ENCODE data around the gene ELF1.
"Not testable (repeated sequence)": the region's sequence is repeated elsewhere in the genome, so short reads cannot be mapped to it uniquely, and the experiment has no call there.

The ELF1 gene

DNA sequence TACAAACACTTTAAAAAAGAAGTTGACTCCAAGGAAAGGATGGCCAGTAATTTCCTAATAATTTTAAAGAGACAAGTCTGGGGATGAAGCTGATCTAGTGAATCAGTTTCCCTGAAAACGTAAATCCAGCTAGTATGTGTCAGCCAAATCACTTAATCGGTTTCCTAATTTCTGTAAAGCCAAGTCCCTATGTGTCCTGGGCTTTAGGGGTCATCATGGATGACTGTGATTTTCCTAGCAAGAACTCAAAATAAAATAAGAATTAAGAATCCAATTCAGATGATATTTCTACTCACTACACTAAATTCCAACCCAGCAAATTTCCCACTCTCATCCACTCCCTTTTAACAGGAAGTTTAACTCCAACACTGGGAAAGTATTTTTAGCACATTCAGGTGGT, 35.9 kb downstream of the ELF1 start:
- DNase-seq (ENCODE audit: low read depth in 2 of 3, low spot score in 2 of 3), result no peak

DNA sequence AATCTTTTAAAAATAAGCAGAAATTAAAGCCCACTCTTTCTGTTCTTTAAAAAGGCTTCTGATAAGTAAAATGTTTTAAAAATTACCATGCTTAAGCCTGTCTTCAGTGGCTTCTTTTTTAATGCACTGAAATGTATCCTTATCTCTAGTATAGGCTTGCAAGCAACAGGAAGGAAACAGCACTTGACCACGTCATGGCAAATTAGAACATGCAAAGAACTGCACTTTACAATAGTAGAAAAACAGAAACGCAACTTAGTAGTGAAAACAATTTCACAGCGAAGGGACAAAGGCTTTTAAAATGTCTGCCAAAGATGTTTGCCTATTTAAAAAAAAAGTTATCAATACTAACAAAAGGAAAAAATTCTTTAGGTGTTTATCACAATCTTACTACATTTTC, 36.3 kb downstream of the ELF1 start:
- no peak for DNase-seq (ENCODE audit: low read depth in 2 of 3, low spot score in 2 of 3)

DNA sequence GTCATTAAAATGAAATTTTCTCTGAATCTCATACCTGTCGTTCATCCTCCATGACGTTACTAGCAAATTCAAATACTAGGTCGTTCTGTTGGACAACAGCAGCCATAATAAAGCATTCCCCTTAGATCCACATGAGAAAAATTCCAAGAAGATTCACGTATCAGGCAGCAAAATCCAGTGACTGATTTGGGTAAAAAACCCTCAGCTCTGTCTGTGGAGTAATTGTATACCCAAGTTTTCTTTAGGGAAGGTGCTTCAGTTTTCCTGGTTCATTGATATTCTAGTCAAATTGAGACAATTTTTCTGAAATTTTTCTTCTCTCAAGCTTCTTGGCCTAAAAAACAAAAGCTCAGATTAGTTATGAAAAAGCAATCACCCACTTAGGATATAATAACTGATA, 37.2 kb downstream of the ELF1 start:
- no peak for DNase-seq (ENCODE audit: low read depth in 2 of 3, low spot score in 2 of 3)

DNA sequence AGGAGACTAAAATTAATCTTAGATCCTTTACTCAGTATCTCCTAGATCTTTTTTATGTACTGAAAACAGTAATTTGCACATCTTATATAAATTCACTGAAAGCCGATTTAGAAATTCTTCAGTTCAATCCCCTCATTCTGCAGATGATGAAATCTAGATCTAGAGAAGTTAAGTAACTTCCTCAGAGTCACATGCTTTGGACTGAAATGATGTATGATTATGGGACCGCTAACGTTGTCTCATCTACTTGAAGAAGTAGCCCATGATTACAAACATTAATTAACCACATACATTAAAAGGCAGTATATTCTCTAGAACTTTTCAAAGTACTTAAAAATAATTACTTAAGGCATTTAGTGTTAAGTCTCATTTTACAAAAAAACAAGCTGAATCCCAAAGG, 37.8 kb downstream of the ELF1 start:
- DNase-seq (ENCODE audit: low read depth in 2 of 3, low spot score in 2 of 3), result no peak

DNA sequence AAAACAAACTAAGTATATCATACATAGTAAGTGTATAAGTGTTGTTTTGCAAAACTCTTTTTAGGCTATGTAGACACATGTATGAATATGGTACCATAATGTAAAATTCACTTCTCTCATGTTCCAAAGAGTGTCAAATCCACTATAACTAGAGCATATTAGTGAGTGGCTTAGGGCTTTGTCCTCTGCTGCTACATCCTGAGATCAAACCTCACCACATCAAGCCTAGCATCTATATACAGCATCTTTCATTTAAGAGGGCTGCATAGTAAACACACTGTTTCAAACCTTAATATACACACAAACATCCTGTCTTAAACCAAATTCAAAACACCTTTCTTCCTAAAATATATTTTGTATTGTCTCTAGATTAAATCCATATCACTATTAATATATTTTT, 38.7 kb downstream of the ELF1 start:
- no peak for DNase-seq (ENCODE audit: low read depth in 2 of 3, low spot score in 2 of 3)

DNA sequence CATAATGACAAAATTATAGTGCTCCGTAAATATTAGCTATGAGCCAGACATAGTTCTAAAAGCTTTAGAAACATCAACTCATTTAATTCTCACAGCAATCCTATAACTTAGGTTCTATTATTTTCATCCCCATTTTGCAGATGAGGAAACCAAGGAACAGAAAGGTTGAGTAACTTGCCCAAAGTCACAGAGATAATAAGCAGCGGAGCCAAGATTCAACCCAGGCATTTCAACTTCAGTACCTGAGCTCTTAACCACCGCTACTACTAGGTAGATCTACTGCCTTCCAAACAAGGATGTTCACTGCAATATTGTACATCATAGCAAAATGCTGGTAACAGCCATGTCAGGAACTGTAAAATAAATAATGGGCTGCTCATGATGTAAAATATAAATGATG, 39.9 kb downstream of the ELF1 start:
- no peak for DNase-seq (ENCODE audit: low read depth in 2 of 3, low spot score in 2 of 3)

DNA sequence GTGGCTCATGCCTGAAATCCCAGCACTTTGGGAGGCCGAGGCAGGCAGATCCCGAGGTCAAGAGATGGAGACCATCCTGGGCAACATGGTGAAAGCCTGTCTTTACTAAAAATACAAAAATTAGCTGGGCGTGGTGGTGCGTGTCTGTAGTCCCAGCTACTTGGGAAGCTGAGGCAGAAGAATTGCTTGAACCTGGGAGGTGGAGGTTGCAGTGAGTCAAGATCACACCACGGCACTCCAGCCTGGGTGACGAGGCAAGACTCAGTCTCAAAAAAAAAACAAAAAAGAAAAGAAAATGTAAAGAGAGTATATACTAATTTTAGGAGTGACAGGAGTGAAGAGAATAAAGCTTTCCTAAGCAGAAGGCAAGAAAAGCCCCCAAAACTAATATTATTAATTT, 41.0 kb downstream of the ELF1 start:
- not testable (repeated sequence) for DNase-seq (ENCODE audit: low read depth in 2 of 3, low spot score in 2 of 3)

DNA sequence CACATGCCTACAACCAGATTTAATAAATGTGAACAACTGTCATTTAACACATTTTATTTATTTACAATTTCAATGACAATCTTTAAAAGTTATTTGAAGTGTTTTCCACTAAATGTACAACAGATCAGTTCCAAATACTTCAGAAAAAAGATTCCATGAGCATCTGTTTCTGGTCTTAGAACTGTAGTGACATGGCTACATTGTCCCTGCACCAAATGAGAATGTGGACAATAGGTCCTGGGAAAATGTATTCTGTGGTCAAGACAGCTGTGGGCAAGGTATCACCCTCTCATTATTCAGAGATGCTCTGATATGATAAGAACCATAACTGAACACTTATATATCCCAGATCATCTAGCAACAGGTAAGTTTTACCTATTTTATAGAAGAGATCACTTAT, 43.7 kb downstream of the ELF1 start:
- no peak for DNase-seq (ENCODE audit: low read depth in 2 of 3, low spot score in 2 of 3)

DNA sequence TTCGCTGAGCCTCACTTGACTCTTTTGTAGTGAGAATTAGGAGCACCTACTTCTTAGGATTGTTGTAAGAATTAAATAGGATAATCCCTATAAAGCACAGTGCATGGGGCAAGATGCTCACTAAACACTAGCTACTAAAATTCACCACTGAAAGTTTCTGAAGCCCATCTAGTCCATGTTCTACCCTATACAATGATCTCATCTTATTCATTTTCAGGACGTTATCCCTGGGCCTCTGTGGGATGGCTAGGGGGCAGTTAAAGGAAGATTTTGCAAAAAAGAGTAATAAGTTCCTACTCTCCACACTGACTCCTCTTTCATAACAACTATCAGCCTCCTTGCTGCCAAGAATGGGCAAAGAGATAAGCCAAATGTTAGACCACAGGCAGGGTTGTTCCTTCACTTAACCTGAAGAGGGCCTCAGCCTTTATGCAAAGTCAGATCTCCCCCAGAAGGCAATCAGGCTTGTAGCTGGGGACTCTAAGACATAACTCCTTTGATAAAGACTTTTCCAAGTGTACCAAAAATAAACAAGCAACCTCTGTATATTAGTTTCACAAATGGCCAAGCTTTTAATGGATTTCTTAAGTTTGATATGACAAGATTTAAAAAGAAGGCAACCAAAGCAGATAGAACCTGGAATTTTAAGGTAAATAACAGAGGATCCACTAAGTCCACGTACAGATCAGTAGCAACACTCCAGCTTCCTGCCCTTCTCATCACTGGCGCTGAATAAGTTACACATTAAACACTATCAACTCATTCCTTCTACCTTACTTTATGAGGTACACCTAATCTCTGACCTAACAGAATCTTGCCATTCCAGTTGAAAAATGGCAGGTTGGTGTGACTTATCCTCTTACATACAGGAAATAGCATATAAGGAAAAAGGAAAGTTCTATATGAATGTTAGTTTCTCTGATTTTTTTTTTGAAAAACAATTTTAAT, 44.4 kb downstream of the ELF1 start:
- no peak for DNase-seq (ENCODE audit: low read depth in 2 of 3, low spot score in 2 of 3)

DNA sequence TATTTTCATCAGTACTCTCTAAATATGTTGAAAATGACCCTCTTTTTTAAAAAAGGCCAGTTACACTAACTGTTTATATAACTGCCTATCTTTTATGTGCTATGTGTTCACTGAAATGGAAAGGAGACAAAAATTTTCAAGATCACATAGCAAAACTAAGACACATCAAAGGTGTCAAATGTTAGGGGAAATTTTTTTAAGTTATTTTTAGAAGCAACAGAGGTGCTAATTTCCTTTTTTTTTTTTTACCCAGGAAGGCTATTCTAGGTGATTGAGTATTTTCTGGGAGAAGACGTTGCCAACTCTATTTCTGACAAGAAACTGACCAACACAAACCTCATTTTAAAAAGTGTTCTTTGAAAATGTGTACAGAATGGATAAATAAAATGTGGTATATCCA, 45.7 kb downstream of the ELF1 start:
- no peak for DNase-seq (ENCODE audit: low read depth in 2 of 3, low spot score in 2 of 3)

DNA sequence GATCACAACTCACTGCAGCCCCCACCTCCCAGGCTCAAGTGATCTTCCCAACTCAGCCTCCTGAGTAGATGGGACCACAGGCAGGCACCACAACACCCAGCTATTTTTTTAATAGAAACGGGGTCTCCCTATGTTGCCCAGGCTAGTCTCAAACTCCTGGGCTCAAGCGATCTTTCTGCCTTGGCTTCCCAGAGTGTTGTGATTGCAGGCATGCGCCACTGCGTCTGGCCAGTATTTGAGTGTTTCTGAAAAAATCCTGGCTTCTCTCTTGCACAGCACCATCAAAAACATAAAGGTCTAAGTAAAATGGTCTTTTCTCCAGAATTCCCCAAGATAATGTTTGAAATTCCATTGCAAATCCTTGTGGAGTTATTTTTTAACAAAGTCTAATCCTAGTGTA, 47.8 kb downstream of the ELF1 start:
- DNase-seq (ENCODE audit: low read depth in 2 of 3, low spot score in 2 of 3), result no peak

DNA sequence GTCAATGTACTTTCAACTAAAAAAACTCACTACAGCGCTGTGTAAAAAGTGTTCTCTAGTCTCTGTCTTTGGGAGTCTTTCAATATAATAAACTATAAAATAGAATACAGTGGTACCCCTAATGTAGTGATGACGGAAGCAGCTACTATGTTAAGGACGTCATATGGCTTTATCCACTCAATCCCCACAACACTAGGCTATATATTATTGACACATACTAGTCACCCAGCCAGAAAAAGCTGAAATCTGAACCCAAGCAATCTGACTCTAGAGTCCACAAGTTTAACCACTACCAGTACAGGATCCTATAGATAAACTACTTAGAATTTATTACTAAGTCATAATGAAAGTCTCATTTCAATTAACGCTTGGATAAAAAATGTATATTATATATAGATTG, 48.3 kb downstream of the ELF1 start:
- no peak for DNase-seq (ENCODE audit: low read depth in 2 of 3, low spot score in 2 of 3)

DNA sequence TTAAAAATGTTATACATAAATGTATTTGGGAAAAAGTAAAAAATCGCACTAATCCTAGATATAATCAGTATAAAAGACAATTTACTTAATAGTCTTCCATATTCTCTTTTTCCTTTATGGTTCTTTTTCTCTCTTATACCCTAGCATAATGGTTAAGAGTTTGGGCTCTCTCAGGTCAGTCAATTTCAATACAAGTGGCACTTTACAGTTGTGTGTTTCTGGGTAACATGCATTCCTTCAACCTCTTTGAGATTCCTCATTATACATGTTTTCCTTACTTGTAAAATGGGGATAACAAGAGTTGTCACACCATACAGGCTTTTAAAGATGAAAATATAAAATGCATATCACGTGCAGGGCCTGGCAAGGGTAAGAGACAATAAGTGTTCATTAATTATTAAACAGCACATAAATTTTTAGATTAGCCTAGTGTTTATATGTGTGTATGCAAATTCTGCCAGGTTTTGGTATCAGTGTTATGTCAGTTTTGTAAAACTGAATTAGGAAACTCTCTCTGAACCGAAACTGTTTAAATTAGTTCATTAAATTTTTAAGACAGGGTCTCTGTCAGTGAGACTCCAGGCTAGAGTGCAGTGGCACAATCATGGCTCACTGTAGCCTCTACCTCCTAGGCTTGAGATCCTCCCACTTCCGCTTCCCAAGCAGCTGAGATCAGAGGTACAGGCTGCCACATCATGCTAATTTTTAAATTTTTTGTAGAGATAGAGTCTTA, 49.8 kb downstream of the ELF1 start:
- no peak for DNase-seq (ENCODE audit: low read depth in 2 of 3, low spot score in 2 of 3)

DNA sequence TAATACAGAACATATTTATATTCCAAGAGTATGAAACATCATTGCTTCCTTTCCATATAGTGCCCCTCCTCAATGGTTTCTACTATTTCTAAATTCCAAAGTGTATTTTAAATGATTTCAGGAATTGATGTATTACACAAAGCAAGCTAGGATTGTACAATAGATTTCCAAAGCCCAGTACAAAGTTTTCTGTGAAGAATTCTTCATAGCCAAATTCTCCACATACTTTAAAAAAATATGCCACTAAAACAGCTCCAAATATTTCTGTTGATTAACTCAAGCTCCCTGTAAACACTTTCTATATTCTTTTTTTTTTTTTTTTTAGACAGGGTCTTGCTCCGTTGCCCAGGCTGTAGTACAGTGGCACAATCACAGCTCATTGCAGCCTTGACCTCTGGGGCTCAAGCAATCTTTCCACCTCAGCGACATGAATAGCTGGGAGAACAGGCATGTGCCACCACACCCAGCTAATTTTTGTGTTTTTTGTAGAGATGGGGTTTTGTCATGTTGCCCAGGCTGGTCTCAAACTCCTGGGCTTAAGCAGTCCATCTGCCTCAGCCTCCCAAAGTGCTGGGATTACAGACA, 50.6 kb downstream of the ELF1 start:
- no peak for DNase-seq (ENCODE audit: low read depth in 2 of 3, low spot score in 2 of 3)

DNA sequence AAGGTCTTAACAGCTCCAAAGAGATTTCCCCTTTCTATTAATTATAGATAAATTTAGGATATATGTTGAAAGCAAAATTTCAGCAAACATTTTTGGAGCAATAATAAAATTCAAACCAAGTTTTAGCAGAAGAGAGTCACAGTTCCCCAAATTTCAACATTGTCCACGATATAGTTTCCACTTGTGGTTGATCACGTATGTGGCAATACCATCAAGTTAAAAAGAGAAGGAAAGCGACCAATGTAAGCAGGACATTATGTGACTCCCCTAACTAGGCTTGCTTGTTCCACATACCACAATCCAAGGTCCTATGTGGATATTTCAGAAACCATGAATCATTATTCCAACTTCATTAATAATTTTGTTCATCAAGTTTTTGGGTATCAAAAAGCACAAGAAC, 52.8 kb downstream of the ELF1 start:
- no peak for DNase-seq (ENCODE audit: low read depth in 2 of 3, low spot score in 2 of 3)

DNA sequence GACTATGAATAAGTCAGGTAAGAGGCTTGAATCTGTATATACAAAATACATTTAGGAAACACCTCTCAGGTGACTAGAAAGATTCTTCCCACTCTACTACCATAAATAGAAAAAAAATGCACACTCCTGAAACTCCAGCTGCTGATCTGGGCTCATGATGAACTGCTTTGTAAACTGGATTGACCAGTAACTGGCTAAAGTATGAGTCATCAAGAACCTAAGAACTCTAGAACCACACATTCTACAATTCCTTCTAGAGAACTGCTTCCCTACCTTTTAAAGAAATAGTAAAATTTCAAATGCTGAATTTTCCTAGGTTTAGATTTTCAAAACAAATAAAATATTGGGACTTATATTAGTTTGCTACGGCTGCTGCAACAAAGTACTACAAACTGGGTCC, 55.2 kb downstream of the ELF1 start:
- DNase-seq (ENCODE audit: low read depth in 2 of 3, low spot score in 2 of 3), result no peak

DNA sequence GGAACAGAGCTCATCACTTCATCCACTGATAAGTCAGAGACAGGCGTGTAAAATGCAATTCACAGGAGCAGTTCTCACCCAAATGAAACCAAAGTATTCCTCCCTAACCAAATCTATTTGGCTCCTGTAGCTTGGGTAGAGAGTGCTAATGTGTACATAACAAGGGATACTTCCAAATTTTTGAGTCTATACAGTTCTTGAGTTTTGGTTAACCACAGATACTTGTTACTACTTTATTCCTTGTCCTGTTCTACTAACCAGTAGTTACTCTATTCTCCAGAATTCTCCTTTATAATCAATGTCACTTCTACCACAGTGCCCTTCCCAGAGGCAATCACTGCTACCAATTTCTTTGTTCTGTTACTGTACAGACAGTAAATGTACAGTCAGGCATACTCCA, 57.3 kb downstream of the ELF1 start:
- no peak for DNase-seq (ENCODE audit: low read depth in 2 of 3, low spot score in 2 of 3)

DNA sequence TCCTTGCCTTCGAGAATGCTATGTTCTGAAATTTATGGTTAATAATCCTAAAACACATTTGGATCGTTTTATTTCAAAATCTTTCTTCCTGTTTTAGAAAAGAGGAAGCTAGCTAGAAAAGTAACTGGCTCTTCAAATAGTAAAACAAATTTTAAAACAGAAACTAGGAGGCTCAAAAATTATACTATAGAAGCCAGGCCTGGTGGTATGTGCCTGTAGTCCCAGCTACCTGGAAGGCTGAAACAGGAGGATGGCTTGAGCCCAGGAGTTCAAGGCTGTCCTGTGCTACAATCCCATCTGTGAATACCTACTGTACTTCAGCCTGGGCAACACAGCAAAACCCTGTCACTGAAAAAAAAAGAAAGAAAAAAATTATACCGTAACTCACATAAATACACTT, 57.9 kb downstream of the ELF1 start:
- no peak for DNase-seq (ENCODE audit: low read depth in 2 of 3, low spot score in 2 of 3)

DNA sequence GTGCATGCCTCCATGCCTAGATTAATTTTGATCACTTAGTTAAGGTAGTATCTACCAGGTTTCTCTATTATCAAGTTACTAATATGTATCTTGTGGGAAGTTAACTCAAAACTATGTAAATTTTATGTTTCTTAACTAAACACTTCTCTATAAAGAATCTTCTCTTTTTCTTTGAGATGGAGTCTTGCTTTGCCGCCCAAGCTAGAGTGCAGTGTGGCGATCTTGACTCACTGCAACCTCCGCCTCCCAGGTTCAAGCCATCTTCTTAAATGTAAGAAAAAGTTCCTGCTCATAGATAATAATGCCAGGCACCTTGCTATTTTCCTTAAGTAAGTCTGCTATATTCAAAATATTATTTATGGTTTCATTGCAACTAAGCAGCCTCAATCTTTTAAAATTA, 58.4 kb downstream of the ELF1 start:
- no peak for DNase-seq (ENCODE audit: low read depth in 2 of 3, low spot score in 2 of 3)

DNA sequence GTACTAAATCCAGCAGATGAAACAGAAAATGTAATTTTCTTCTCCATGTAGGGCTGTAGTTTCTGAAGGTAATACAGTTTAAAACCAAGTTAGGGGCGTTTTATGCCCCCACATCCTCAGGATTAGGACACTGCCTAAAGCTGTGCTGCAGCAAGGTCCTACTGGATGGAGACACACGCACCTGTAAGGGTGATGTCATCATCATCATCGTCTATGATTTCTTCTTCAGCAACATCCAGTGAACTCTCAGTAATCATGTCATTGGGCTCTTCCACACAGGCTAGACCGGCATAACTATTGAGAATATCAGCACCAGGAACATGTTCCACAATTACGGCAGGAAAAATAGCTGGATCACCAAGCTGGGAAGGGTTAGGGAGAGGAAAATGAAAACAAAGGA, 60.5 kb downstream of the ELF1 start:
- DNase-seq (ENCODE audit: low read depth in 2 of 3, low spot score in 2 of 3), result no peak

DNA sequence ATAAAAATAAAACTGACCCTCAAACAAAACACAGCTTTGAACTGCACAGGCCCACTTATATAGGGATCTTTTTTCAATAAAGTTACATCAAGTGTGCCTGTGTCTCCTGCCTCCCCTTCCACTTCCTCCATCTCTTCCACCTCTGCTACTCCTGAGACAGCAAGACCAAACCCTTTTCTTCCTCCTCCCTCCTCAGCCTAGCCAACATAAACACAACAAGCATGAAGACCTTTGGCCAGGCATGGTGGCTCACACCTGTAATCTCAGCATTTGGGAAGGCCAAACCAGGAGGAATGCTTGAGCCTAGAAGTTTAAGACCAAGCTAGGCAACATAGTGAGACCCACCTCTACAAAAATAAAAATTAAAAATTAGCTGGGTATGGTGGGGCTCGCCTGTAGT, 72.6 kb downstream of the ELF1 start:
- no peak for DNase-seq (ENCODE audit: low read depth in 2 of 3, low spot score in 2 of 3)

DNA sequence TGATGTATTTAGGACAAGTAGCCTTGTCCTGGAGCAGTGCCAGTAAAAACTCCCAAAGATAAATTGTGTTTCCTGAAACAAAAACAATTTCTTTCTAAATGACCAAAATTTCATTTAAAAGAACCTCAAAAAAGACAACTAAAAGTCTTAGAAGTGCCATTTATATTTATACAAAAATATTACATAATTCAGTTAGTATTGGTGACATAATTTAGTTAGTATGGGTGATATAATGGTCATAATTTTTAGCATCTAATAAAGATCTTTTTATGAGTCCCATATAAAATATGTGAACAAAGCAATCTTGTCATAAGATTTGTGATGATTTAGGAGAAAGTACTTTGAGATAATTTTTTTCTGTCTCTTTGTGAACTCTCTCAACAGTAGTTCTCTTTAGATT, 76.0 kb downstream of the ELF1 start:
- DNase-seq (ENCODE audit: low read depth in 2 of 3, low spot score in 2 of 3), result no peak

Data from activated CD8-positive, alpha-beta memory T cell treated with anti-CD3 and anti-CD28 coated beads for 48 hours (primary cell).